NB4 (cell line): ENCODE results near the gene EPPIN.

Experiments
- DNase-seq: peaks from one replicate; pipeline ENCODE4 v3.0.0; 2010; ENCODE audit warnings: low read depth
- H3K4me3 ChIP-seq: one replicate; pipeline ENCODE4 v1.5.1; 2011; ENCODE audit warnings: mild to moderate bottlenecking, low read depth, low read length, moderate library complexity
- MYC ChIP-seq: IDR thresholded peaks from 2 replicates; pipeline ENCODE4 v1.6.1; 2011; ENCODE audit warnings: low read depth, low read length
- POLR2A ChIP-seq: IDR thresholded peaks from 2 replicates; pipeline ENCODE4 v1.6.1; 2011; ENCODE audit warnings: mild to moderate bottlenecking; ENCODE audit not compliant: insufficient read length; ENCODE audit errors: extremely low read depth
- TF ChIP-seq, protein P1 (sequence below): IDR thresholded peaks from one replicate; pipeline ENCODE4 v1.5.1; 2012; ENCODE audit warnings: low read depth, low read length
- TF ChIP-seq, protein P2 (sequence below): IDR thresholded peaks from 2 replicates; pipeline ENCODE4 v1.6.1; 2011; ENCODE audit warnings: low read depth, low read length

EPPIN gene

DNA sequence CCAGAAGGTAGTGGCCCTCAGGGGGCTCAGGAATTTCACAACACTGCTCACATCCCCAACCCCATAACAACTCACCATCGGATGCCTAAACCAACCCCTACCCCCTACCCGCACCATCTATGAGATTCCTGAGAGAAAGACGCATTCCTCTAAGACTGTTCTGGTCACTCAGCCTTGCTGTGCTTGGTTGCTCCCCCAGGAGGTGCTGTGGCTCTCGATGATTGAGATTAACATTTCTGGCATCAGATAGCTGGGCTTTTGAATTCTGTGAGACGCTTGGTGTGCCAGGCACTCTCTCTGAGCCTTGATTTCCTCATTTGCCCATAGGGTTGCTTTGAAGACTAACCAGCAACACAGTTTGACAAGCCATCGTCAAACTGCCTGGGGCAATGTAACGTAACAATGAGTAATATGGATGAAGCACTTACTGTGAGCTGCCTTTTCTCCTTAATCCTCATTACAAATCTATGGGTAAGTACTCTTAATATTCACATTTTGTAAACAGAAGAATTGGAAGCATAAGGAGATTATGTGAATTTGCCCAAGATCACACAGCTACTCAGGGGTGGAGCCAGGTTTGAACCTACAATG, 8.9 kb downstream of the EPPIN start:
- DNase-seq = no peak
- TF ChIP-seq, protein P1, sequence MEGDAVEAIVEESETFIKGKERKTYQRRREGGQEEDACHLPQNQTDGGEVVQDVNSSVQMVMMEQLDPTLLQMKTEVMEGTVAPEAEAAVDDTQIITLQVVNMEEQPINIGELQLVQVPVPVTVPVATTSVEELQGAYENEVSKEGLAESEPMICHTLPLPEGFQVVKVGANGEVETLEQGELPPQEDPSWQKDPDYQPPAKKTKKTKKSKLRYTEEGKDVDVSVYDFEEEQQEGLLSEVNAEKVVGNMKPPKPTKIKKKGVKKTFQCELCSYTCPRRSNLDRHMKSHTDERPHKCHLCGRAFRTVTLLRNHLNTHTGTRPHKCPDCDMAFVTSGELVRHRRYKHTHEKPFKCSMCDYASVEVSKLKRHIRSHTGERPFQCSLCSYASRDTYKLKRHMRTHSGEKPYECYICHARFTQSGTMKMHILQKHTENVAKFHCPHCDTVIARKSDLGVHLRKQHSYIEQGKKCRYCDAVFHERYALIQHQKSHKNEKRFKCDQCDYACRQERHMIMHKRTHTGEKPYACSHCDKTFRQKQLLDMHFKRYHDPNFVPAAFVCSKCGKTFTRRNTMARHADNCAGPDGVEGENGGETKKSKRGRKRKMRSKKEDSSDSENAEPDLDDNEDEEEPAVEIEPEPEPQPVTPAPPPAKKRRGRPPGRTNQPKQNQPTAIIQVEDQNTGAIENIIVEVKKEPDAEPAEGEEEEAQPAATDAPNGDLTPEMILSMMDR = peak; percentile 27
- TF ChIP-seq MYC (no peak), POLR2A (no peak)
- TF ChIP-seq, protein P2, sequence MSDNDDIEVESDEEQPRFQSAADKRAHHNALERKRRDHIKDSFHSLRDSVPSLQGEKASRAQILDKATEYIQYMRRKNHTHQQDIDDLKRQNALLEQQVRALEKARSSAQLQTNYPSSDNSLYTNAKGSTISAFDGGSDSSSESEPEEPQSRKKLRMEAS = no peak
- H3K4me3 ChIP-seq = no peak overlapping the region

DNA sequence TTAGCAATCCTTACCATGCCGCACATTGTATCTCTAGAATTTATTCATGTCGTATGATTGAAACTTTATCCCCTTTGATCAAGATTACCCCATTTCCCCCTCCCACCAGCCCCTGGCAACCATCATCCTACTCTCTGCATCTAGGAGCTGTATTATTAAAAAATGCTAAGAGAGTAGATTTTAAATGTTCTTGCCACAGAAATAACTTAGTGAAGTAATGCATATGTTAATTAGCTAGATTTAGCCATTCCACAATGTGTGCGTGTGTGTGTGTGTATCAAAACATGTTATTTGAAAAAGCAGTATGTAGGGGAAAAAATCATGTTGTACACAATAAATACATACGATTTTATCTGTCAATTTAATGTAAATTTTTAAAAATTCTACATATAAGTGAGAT, 19.9 kb downstream of the EPPIN start:
- no peak overlapping the region for H3K4me3 ChIP-seq
- TF ChIP-seq, protein P1 = no peak
- no peak for TF ChIP-seq POLR2A
- no peak for TF ChIP-seq MYC
- TF ChIP-seq, protein P2 = no peak
- no peak for DNase-seq

DNA sequence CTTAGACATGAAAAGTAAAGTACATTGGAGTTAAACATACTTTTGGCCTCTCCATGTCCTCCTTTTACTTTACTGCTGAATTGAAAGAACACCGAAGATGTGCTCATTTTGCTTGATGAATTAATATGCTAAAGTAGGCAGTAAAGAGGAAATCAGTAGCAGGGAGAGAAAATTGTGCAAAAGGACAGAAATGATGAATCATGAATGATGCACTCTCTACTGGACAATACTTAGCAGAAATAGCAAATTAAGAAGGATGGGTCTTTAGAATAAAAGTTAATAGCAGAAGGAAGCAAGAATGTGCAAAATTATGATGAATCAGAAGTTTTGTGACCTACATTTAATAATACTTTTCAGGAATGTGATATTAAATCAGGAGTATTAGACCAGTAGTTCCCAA, 23.4 kb downstream of the EPPIN start:
- DNase-seq = no peak
- no peak for TF ChIP-seq MYC
- TF ChIP-seq POLR2A = no peak
- TF ChIP-seq, protein P2 = no peak
- TF ChIP-seq, protein P1 = no peak
- H3K4me3 ChIP-seq = no peak overlapping the region

DNA sequence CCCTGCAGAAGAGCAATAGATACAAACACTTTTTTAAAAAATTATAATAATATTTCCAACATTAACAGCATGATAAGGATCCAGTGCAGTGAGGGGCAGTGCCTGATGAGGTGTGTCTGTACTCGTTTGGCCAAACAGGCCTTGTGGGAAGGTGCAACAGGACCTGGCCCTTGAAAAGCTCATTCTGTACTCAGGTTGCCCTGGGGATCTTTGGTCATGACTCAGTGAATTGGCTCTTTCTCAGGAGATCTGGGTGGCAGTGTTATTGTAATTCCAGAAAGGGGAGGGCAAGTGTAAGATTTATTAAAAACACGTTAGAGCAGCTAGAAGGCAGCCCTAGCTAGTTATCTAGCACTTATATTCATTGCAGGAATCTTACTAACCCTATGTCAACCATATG, 28.9 kb downstream of the EPPIN start:
- TF ChIP-seq, protein P2 = no peak
- no peak for TF ChIP-seq MYC
- no peak for TF ChIP-seq POLR2A
- TF ChIP-seq, protein P1 = no peak
- DNase-seq = no peak
- no peak overlapping the region for H3K4me3 ChIP-seq

DNA sequence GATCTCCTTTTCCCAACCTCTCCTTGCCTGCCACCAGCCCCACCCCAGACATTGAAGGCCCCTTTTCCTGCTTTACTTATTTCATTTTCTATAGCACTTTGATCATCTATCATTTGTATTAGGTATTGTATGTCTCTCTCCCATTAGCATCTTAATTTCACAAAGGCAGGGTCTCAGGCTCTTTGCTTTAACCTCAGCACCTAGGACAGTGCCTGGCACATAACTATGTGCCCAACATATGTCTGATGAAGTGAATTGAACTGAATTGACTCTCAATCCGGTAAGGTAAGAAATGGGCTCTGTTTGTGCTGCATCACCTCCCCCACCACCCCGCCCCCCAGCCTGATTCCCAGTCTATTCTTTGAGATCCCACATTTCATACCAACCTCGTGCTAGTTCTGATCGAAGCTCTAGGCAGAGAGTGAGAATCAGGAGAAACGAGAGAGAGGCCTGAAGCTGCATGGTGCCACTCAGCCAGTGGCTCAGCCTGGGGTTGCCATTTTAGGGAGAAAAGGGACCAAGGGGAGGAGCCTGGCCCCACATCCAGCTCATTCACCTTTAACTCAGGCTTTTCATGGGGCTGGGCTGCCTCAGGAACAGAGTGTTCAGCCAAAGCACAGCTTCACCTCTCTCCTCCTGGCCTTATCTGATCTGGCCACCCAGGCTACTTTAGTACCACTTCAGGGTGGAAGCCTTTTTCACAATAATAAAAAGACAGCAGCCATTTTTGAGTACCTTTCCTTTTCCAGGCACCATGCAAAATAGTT, 31.9 kb downstream of the EPPIN start, which contains the start of gene SPINT3:
Gene SPINT3, minus strand, starts transcription at position 476 of the 767 bp plus-strand sequence. Its CDS starts 14 bp downstream, at position 462.
- DNase-seq = no peak
- H3K4me3 ChIP-seq = no peak within 1 kb of the TSS
- TF ChIP-seq POLR2A (no peak), MYC (no peak)
- TF ChIP-seq, protein P1 = no peak
- TF ChIP-seq, protein P2 = no peak
